ENCODE results near the gene NEK11. TPM values are rescaled to one million over a fixed set of nuclear protein-coding genes. Genes with fewer than 3 reads are reported as not detected.
"Not testable (repeated sequence)": the region's sequence is repeated elsewhere in the genome, so short reads cannot be mapped to it uniquely, and the experiment has no call there.

NEK11 gene
- polyA plus RNA-seq, 10 donors: 6.5 to 9.8 (median 8.2) TPM

DNA sequence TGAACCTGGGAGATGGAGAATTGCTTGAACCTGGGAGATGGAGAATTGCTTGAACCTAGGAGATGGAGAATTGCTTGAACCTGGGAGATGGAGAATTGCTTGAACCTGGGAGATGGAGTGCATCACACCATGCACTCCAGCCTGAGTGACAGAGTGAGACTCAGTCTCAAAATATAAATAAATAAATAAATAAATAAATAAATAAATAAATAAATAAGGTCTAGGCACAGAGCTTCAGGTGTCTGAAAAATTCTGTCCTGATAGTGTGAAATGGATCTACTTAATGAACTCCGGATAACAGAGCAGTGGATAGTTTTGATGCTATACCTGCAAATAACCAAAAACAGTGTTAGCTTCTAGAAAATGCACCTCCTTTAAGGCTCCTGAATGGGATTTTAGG lies 330.6 kb downstream of the NEK11 start:
- DNase-seq: no peak

DNA sequence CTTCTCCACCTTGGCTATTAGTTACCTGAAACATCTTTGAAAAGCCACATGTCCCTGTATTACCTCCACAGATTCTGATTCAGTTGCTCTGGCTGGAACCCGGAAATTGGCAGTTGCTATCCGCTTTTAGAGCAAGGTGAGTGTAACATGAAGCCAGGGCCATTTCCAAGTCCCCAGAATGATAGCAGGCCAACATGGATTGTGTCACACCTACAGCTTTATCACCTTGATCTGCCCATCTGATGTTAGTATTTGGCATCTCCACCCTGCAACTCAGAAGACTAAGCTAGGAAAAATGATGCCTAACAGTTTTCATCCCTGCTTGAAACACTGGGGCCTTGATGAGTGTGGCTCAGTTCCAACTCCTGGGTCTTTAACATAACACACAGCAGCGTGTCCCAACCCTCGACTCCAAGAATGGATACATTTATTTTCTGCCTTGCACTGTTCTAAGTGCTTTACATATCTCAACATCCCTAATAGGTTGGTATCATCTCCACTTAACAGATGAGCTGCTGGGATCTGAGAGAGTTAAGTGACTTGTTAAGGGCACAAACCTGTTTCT lies 333.6 kb downstream of the NEK11 start:
- no peak for DNase-seq

DNA sequence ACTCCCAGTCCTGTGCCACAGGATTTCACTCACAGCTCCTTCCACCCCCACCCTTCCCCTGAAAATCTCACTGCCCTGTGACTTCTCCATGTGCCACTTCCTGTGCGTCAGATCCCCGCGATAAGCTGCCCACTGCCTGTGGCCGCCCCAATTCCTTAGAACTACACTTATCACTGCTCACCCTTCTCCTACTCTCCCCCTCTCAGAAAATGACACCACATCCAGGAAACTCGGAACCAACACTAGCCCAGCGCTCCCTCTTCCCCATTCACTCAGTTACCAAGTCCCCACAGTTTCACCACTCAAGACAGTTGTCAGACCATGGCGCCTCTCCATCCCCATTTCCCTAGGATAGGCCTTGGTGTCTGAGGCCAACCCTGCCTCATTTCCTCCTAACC lies 334.4 kb downstream of the NEK11 start:
- not testable (repeated sequence) for DNase-seq

DNA sequence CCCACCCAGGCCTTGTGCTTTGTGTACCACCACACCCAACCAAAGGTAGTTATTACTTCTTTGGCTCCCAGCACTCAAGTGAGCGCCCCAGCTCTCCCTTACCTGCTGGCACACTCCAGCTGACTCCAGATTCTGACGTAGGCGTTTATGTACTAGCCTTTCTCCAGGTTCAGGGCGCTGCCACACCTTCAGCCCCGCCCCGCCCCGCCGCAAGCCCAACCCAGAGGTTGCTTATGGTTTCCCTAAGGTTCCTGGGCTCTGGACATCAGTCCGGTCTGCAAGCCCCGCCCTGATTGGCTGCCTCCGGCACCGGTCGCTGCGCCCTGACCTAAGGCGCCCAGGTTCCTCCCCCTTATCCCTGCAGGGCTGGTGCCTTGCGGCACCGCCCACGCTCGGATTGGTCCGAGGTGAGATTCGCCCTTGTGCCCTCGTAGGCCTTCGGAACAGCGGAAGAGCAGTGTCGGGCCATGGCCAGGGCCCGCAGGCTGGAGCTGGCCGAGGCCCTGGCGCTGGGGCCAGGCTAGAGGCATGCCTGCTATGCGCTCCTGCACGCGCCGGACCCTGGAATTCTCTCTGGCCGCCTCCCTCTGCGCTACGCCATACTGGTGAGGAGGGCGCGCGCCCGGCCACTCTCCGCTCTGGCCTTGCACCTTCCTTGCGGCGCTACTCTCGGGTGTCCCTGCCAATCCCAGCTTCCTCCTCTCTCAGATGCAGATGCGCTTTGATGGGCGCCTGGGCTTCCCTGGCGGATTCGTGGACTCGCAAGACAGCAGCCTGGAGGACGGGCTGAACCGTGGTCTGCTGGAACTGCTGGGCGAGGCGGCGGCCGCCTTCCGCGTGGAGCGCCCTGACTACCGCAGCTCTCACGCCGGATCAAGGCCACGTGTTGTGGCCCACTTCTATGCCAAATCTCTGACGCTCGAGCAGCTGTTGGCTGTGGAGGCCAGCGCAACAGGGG lies 335.1 kb downstream of the NEK11 start:
- DNase-seq: peak in 2 of 3 donors; percentile 52 to 82

DNA sequence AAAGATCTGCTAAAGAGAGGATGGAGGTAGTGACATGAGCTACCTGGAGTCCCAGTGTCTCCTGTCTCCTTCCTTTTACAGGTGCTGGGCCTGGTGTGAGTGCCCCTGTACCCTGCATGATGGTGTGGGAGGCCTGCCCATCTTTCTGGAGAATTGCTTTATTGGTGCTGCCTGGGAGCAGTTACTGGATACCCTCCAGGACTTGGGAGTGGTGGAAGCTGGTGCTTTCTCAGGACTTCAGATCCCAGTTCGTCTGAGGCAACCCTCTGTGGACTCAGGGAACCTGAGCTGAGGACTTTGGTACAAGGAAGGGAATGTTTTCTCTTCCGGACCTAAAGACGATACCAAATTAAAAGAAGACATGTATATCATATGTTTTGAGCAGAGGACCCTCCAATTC lies 336.6 kb downstream of the NEK11 start:
- DNase-seq: no peak

DNA sequence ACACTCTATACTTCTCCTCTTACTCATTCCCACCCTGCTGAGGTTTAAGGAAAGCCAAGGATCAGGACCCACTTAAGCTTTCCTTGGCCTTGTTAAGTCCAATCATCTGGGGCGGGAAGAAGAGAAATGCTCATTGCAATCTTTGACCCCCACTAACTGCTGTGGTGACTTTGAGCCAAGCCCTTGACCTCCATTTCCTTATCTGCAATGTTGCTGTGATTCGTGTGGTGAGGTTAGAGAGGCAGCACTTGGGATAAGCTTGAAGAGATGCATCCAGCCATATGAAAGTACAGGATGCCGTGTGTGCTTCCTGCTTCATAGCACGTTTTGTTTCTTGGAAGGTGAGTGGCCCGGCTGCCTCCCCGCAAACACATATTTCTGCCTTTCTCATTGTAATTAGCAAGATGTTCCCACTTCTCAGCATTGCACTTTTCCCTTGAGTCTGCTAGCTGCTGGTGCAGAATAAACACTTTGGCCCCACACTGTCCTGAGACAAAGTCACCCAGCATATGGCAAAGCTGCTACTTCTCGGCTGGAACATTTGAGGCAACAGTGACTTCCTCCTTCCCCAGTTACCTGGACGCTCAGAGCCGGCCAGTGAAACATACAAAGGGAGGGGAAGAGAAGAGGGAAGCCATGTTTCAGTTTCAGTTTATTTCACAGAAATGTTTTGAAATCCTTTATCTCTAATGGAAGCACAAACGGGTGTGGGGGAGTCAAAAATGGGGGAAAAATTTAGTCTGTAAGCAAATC lies 344.4 kb downstream of the NEK11 start:
- no peak for DNase-seq

DNA sequence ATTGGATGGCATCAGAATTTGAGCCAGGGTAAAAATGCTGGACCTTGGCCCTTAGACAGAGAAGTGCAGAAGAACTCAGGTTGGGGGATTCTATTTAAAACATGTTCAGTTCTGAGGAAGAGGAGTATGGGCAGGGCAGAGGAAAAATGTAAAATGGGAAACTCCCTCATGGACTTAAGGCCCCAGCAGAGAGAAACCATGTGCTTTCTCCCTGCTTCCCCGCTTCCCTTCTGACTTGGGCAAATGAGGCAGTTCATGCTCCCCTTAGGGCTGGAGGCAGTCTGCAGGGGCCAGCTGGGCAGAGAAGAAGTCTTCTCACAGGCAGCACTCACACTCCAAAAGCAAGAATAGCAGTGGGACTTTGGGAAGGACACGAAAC lies 345.0 kb downstream of the NEK11 start:
- DNase-seq: no peak

DNA sequence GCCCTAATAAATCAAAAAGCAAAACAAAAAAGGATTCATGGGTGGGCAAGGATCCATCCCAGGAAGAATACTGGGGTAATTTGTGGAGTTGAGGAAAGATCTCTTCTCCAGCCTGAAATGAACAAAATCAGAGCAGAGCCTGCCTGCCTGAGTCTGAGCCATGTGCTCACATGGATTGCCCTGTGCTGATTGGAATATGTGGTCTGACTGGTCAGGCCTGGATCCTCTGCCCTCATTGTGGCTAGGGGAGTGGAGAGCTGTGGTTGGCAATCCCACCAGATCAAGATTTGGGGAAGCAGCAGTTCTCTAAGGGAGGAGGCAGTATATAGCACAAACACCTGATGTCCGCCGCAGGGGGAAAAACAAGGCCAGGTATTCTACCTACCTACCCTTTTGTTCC lies 348.1 kb downstream of the NEK11 start:
- DNase-seq: no peak

DNA sequence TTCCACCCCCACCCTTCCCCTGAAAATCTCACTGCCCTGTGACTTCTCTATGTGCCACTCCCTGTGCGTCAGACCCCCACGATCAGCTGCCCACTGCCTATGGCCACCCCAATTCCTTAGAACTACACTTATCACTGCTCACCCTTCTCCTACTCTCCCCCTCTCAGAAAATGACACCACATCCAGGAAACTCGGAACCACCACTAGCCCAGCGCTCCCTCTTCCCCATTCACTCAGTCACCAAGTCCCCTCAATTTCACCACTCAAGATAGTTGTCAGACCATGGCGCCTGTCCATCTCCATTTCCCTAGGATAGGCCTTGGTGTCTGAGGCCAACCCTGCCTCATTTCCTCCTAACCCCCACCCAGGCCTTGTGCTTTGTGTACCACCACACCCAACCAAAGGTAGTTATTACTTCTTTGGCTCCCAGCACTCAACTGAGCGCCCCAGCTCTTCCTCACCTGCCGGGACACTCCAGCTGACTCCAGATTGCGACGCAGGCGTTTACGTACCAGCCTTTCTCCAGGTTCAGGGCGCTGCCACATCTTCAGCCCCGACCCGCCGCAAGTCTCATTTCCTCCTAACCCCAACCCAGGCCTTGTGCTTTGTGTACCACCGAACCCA lies 354.3 kb downstream of the NEK11 start:
- not testable (repeated sequence) for DNase-seq

DNA sequence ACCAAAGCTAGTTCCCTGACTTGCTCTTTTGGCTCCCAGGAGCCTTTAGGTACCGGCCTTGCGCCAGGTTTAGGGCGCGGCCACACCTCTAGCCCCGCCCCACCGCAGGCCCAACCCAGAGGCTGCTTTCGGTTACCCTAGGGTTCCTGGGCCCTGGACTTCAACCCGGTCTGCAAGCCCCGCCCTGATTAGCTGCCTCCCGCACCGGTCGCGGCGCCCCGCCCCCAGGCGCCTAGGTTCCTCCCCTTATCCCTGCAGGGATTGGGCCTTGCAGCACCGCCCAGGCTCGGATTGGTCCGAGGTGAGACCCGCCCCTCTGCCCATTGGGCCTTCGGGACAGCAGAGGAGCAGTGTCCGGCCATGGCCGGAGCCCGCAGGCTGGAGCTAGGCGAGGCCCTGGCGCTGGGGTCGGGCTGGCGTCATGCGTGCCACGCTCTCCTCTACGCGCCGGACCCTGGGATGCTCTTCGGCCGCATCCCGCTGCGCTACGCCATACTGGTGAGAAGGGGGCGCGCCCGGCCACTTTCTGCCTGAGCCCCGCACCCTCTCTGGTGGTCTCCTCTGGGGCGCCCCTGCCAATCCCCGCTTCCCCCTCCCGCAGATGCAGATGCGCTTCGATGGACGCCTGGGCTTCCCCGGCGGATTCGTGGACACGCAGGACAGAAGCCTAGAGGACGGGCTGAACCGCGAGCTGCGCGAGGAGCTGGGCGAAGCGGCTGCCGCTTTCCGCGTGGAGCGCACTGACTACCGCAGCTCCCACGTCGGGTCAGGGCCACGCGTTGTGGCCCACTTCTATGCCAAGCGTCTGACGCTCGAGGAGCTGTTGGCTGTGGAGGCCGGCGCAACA lies 355.0 kb downstream of the NEK11 start, which contains the start of gene NUDT16:
Gene NUDT16 (plus strand): TSS at position 330 of the 847 bp plus-strand sequence. CDS start 31 bp downstream, at position 361.
- DNase-seq: peak; percentile 98 to 99 (median 99)

DNA sequence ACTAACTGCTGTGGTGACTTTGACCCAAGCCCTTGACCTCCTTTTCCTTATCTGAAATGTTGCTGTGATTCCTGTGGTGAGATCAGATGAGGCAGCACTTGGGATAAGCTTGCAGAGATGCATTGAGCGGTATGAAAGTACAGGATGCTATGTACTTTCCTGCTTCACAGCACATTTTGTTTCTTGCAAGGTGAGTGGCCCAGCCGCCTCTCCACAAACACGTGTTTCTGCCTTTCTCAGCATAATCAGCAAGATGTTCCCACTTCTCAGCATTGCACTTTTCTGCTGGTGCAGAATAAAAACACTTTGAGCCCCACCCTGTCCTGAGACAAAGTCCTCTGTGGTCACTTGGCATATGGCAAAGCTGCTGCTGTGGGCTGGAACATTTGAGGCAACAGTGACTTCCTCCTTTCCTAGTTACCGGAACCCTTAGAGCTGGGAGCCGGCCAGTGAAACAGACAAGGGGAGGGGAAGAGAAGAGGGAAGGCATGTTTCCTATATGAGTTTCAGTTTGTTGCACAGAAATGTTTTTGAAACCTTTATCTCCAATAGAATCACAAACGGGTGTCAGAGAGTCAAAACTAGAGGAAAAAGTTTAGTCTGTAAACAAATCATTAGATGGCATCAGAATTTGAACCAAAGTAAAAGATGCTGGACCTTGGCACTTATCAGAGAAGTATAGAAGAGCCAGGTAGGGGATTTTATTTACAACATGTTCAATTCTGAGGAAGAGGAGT lies 359.9 kb downstream of the NEK11 start:
- peak in 2 of 3 donors; percentile 39 to 59 for DNase-seq

DNA sequence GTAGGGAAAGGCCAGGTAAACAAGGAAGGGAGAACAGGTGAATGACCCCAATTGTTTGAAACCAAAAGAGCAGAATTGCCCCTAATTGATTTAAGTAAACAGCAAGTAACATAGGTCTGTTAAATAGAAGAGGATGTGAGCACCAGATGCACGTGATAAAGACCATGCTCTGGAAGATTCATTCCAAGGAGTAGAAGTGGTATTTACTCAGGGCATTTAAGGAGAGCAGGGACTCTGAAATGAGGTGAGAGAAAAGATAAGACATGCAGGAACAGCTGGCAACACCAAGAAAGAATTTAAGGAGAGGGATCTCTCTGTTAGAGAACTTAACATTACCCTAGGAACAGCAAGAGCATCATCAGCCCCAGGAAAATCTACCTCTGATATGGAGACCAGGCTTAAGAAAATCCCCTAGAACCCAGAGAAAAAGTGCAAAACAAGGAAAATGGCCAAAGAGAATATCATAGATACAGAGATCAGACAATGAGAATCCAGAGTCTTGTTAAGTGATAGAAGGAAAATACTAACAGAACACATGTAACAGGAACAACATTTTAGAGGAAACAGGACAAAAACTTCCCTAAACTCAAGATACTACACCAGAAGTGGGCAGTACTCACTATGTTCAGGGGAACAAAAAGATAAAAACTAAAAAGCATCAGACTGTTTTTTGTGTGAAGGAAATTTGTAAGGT lies 361.3 kb downstream of the NEK11 start:
- no peak for DNase-seq

DNA sequence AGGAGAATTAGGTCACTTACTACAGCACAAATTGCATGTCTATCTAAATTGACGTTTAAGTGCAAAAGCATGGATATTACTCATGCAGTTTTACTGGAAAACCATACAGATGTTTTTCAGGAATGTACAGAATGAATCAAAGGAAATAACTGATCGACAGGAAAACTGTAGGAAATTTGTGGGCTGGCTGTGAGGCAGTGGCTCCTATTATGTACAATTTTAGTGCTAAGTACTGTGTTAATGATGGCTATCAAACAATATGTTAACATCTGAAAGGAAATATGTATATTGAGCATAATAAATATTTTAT lies 361.8 kb downstream of the NEK11 start:
- DNase-seq: no peak

DNA sequence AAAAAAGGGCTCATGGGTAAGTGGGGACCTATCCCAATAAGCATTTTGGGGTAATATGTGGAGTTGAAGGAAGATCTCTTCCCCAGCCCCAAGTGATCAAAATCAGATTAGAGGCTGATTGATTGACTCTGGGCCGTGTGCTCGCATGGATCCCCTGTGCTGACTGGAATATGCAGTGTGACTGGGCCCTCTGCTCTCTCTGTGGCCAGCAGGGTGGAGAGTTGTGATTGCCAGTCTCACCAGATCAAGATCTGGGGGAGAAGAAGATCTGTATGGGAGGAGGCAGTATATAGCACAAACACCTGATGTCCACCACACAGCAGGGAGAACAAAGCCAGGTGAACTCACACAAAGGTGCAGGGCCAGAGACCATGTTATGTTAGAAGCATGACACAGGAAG lies 363.7 kb downstream of the NEK11 start:
- no peak for DNase-seq

DNA sequence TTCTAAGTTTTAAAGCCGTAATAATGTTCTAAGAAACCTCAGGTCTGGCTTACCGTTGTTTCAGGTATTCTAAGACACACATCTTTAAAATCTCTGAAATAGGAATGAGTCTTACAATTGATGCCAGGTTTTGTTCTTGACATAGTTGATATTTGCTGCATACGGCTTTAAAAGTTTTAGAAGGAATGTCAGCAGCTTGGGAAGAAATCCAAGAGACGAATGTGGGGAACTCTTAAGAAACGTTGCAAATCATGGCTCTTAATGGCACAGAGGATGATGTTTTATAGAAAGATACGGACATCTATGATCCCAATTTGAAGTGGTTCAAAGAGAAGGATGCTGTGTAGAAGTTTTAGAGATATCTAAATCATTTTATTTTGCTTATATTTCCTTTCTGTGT lies 366.4 kb downstream of the NEK11 start:
- DNase-seq: peak in 2 of 3 donors; percentile 14 to 32

DNA sequence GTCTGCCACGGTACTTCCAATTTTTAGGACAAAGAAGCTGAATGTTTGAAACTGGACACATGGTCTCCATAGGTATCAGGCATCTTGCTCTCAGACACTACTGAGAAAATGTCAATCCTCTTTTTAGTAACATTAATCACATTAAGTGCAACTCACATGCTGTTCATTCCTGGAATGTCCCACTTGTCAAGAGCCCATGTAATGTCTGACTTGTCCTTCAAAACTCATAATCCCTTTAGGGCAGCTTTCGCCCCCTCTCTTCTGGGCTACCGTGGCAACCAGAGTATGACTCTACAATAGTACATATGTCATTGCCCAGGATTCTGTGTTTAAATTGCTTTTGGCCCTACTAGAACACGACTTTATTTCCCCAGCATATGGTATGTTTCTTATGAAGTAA lies 367.2 kb downstream of the NEK11 start:
- DNase-seq: no peak

DNA sequence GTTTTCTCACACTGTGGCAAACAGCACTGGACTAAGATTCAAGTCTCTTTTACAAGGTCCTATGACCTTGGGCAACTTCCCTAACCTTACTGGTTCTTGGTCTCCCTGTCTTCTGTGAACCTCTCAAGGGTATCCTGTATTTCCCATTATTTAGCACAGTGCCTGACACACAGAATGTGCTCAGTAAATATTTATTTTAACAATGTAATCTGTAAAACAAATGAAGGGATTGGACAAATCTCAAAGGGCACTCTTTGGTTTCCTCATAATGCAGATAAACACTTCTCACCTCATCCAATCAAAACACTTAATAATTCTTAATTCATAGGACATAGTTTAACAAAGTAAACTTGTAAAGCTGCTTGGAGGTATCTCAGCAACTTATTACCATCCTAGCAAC lies 367.7 kb downstream of the NEK11 start:
- DNase-seq: no peak

DNA sequence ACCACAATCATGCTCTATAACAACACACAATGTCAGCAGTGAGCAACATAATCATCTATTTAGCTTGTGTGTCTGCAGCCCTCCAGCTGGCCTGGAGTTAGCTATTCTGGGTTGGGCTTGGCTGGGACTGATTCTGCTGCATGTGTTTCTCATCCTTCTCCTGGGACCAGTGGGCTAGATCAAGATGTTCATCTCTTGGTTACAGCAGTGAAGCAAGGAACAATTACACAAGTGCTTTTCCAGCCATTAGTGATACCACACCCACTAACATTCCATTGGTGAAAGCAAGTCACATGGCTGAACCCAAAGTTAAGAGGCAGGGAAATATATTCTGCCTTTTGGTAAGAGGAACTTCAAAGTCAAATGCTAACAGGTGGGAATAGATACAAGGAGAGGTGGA lies 369.5 kb downstream of the NEK11 start:
- peak; percentile 55 to 88 (median 73) for DNase-seq

DNA sequence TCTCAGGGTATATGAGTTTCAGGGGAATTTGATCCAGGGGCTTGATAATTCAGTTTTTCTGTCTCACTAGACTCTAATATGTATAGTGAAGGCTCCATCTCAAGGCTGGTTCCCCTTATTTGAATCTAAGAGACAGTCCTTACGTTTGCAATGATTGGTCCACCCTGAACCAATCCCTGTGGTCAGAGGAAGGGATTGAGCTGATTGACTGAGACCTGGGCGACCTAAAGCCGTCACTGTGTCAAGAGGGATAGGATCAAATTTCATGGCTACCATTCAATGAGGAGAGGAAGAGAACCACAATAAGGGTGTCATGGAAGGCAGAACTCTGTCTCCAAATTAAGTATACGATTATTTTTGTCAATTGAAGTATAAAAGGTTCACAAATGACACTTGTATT lies 371.2 kb downstream of the NEK11 start:
- DNase-seq: no peak

All from muscle of back (tissue), 11 donors.